ENCODE measurements around the gene IPCEF1. TPM values are rescaled to one million over a fixed set of nuclear protein-coding genes. Genes with fewer than 3 reads are reported as not detected.

IPCEF1 gene
- total and polyA plus RNA-seq, 2 of the 8 experiments (the other 6 are each of a cell fraction or from before 2014, with no cell fraction given): 0.41 to 0.78 TPM

GRCh38 chr6:154210678-154211077 is 145.9 kb downstream of the IPCEF1 start:
- Histone ChIP-seq H3K4me1 (replicated peaks in 1 of 4; ENCODE audit: control insufficient read depth in 3 of 4, insufficient read depth in 4 of 4, low read length in 3 of 4) (no peaks in the 10 kb centered on the region), H4K8ac (ENCODE audit: extremely low read depth, insufficient read depth, low read length) (no peak overlapping the region), H2AK5ac (ENCODE audit: low read depth, low read length) (no peak overlapping the region), H3K9ac (replicated peaks in 1 of 4; ENCODE audit: extremely low read depth in 1 of 4, low read depth in 3 of 4, low read length in 3 of 4) (no peak overlapping the region), H3K27ac (ENCODE audit: low read depth, low read length) (no peak overlapping the region), H3K27me3 (replicated peaks in 1 of 4; ENCODE audit: control insufficient read depth in 3 of 4, extremely low read depth in 1 of 4, insufficient read depth in 3 of 4, low read length in 3 of 4) (no peaks in the 10 kb centered on the region), H3K56ac (replicated peaks; ENCODE audit: insufficient read length, low read depth, low read length) (no peak overlapping the region), H2BK120ac (replicated peaks; ENCODE audit: low read depth, low read length) (no peak overlapping the region), H4K5ac (ENCODE audit: insufficient read length, low read depth, low read length) (no peak overlapping the region), H3K79me2 (ENCODE audit: control insufficient read depth in 1 of 2, insufficient read depth in 2 of 2, low read length in 2 of 2) (no peaks in the 10 kb centered on the region), H3K18ac (ENCODE audit: extremely low read depth, low read length) (no peak overlapping the region), H3K23me2 (ENCODE audit: low read depth, low read length) (no peaks in the 10 kb centered on the region), H3K14ac (ENCODE audit: insufficient read length) (no peak overlapping the region), H3K79me1 (ENCODE audit: low read depth, low read length) (no peaks in the 10 kb centered on the region), H2AFZ (ENCODE audit: low read length) (no peak overlapping the region), H4K91ac (replicated peaks; ENCODE audit: insufficient read length, low read length) (no peak overlapping the region), H3K36me3 (ENCODE audit: control insufficient read depth in 2 of 4, insufficient read depth in 4 of 4, low read length in 3 of 4) (no peaks in the 10 kb centered on the region), H3K9me3 (ENCODE audit: insufficient read depth in 2 of 2, low read depth in 1 of 2, low read length in 1 of 2) (no peaks in the 10 kb centered on the region), H3K4ac (replicated peaks; ENCODE audit: insufficient read length, low read depth, low read length) (no peak overlapping the region), H2BK5ac (ENCODE audit: low read depth, low read length) (no peak overlapping the region), H4K20me1 (replicated peaks in 1 of 2; ENCODE audit: control insufficient read depth in 1 of 2, insufficient read depth in 2 of 2, low read length in 2 of 2) (no peaks in the 10 kb centered on the region), H3K4me3 (ENCODE audit: extremely low read depth in 1 of 4, insufficient read depth in 2 of 4, low read depth in 3 of 4, low read length in 4 of 4) (no peak overlapping the region), H2BK20ac (ENCODE audit: low read length) (no peak overlapping the region), H2BK12ac (ENCODE audit: low read depth, low read length) (no peak overlapping the region), H2BK15ac (ENCODE audit: low read length) (no peak overlapping the region), H3K4me2 (ENCODE audit: insufficient read depth in 1 of 2, low read depth in 2 of 2, low read length in 2 of 2) (no peak overlapping the region), H3K23ac (ENCODE audit: insufficient read length) (no peak overlapping the region)
- ChIA-PET POLR2A (ENCODE audit: partially characterized antibody) (no interaction called here), CTCF (ENCODE audit: partially characterized antibody) (interaction anchor here (0.8 kb wide), 1 partner anchor 22 kb away, joined by 3 read pairs; no protein-coding TSS in a partner anchor)
- FAIRE-seq (no peak), DNase-seq (ENCODE audit: low read depth in 1 of 2, low spot score in 2 of 2) (no peak)
- TF ChIP-seq YY1 (IDR thresholded peaks at IDR 0.05; ENCODE audit: low read depth, low read length) (no peak), TEAD4 (IDR thresholded peaks at IDR 0.05; ENCODE audit: low read depth, low read length) (no peak), RXRA (IDR thresholded peaks at IDR 0.05; ENCODE audit: insufficient read depth, low read depth, low read length) (no peak), FOSL1 (IDR thresholded peaks at IDR 0.05; ENCODE audit: insufficient read depth, low read depth, low read length) (no peak), CBX5 (IDR thresholded peaks at IDR 0.05; ENCODE audit: low read depth, low read length) (no peak), MAFK (IDR thresholded peaks at IDR 0.05; ENCODE audit: low read depth, low read length) (no peak), RFX5 (IDR thresholded peaks at IDR 0.05; ENCODE audit: borderline replicate concordance, low read depth, low read length) (no peak), SAP30 (IDR thresholded peaks at IDR 0.05; ENCODE audit: insufficient read depth, insufficient replicate concordance, low read length) (no peak), TBP (IDR thresholded peaks at IDR 0.05; ENCODE audit: low read depth, low read length) (no peak), BACH1 (IDR thresholded peaks at IDR 0.05; ENCODE audit: low read length) (no peak)
- TF ChIP-seq, protein P1, sequence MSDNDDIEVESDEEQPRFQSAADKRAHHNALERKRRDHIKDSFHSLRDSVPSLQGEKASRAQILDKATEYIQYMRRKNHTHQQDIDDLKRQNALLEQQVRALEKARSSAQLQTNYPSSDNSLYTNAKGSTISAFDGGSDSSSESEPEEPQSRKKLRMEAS (IDR thresholded peaks at IDR 0.05): no peak
